Myocyte (in vitro differentiated cells): ENCODE measurements around the gene TAS1R3. TPM values are rescaled to one million over a fixed set of nuclear protein-coding genes. Genes with fewer than 3 reads are reported as not detected.

Source experiments
- DNase-seq: peaks from one replicate; pipeline ENCODE4 v3.0.0-alpha.2; 2012; ENCODE audit warnings: low read depth
- polyA plus RNA-seq: library from polyadenylated mRNA; unstranded; fragments of >200 nt; gene quantifications from one replicate; pipeline ENCODE4 v1.2.1, GENCODE V29; 2012; ENCODE audit warnings: missing spikeins
- total RNA-seq: library from RNA; depleted of rRNA; stranded (reverse); fragments of >200 nt; gene quantifications from 2 replicates; pipeline ENCODE4 v1.2.3, GENCODE V29; 2014

TAS1R3 gene
- 0.10 and 0.13 TPM in 2 replicates for total RNA-seq
- polyA plus RNA-seq: 0.32 TPM

GRCh38 chr1:1331068-1331965, at the start of gene TAS1R3:
TAS1R3 (plus strand) TSS chr1:1331280; CDS start chr1:1331346, 66 bp downstream.
- DNase-seq: no peak

- peak; percentile 72 for DNase-seq
Observed at GRCh38 chr1:1281533-1282321, 49.4 kb upstream of the TAS1R3 start.

GRCh38 chr1:1282998-1283397, 48.1 kb upstream of the TAS1R3 start:
- peak; percentile 72 for DNase-seq

GRCh38 chr1:1283821-1284220, 47.3 kb upstream of the TAS1R3 start:
- DNase-seq: no peak

GRCh38 chr1:1284221-1285101, 46.6 kb upstream of the TAS1R3 start:
- DNase-seq: no peak

GRCh38 chr1:1285102-1285571, 45.9 kb upstream of the TAS1R3 start:
- no peak for DNase-seq

- no peak for DNase-seq
Observed at GRCh38 chr1:1285611-1286311, 45.3 kb upstream of the TAS1R3 start.

- DNase-seq: no peak
Observed at GRCh38 chr1:1286313-1287261, 44.5 kb upstream of the TAS1R3 start.

- no peak for DNase-seq
Observed at GRCh38 chr1:1287288-1288110, 43.6 kb upstream of the TAS1R3 start.

- no peak for DNase-seq
Observed at GRCh38 chr1:1290238-1290731, 40.8 kb upstream of the TAS1R3 start.

GRCh38 chr1:1291023-1291528, 40.0 kb upstream of the TAS1R3 start:
- peak; percentile 43 for DNase-seq

- peak; percentile 54 for DNase-seq
Observed at GRCh38 chr1:1291548-1292441, 39.3 kb upstream of the TAS1R3 start.

- DNase-seq: no peak
Observed at GRCh38 chr1:1292442-1292779, 38.7 kb upstream of the TAS1R3 start.

GRCh38 chr1:1292851-1293250, 38.2 kb upstream of the TAS1R3 start:
- DNase-seq: no peak

GRCh38 chr1:1293263-1294249, 37.5 kb upstream of the TAS1R3 start:
- no peak for DNase-seq
